MM.1S (cell line): ENCODE data around the gene CACHD1.

Experiments used
- DNase-seq: peaks from one replicate; pipeline ENCODE4 v3.0.0-alpha.2; 2015
- H2AFZ ChIP-seq: fragments of 300-600 bp; sonication (generic); 2 replicates; pipeline ENCODE4 v1.6.0; 2016; ENCODE audit warnings: antibody characterized with exemption, low read length
- H3F3A ChIP-seq: fragments of 300-600 bp; sonication (generic); 2 replicates; pipeline ENCODE4 v1.6.1; 2016; ENCODE audit warnings: mild to moderate bottlenecking, antibody characterized with exemption, low read length, moderate library complexity, mixed read lengths; ENCODE audit not compliant: insufficient read depth
- H3K27ac ChIP-seq: fragments of 300-600 bp; sonication (generic); 2 replicates; pipeline ENCODE4 v1.5.1; 2016; ENCODE audit warnings: mild to moderate bottlenecking, low read length
- H3K27me3 ChIP-seq: fragments of 300-600 bp; sonication (generic); replicated peaks from 2 replicates; pipeline ENCODE4 v1.6.0; 2016; ENCODE audit warnings: low read length; ENCODE audit not compliant: insufficient read depth
- H3K36me3 ChIP-seq: fragments of 300-600 bp; sonication (generic); replicated peaks from 2 replicates; pipeline ENCODE4 v1.6.1; 2016; ENCODE audit warnings: mild to moderate bottlenecking, low read length, mixed read lengths; ENCODE audit not compliant: insufficient read depth
- H3K4me1 ChIP-seq: fragments of 300-600 bp; sonication (generic); 2 replicates; pipeline ENCODE4 v1.6.1; 2016; ENCODE audit warnings: low read length, mixed read lengths
- H3K4me2 ChIP-seq: fragments of 300-600 bp; sonication (generic); 2 replicates; pipeline ENCODE4 v1.6.0; 2016; ENCODE audit warnings: low read depth, low read length
- H3K4me3 ChIP-seq: fragments of 300-600 bp; sonication (generic); 2 replicates; pipeline ENCODE4 v1.5.1; 2016; ENCODE audit warnings: low read length, mixed read lengths
- H3K79me2 ChIP-seq: fragments of 300-600 bp; sonication (generic); 2 replicates; pipeline ENCODE4 v1.6.1; 2016; ENCODE audit warnings: mixed run types, low read length, mixed read lengths
- H3K9ac ChIP-seq: fragments of 300-600 bp; sonication (generic); 2 replicates; pipeline ENCODE4 v1.6.1; 2016; ENCODE audit warnings: low read length, mixed read lengths
- H3K9me2 ChIP-seq: fragments of 300-600 bp; sonication (generic); replicated peaks from 2 replicates; pipeline ENCODE4 v1.6.1; 2016; ENCODE audit warnings: mild to moderate bottlenecking, low read length, mixed read lengths; ENCODE audit not compliant: insufficient read depth
- H3K9me3 ChIP-seq: fragments of 300-600 bp; sonication (generic); replicated peaks from 2 replicates; pipeline ENCODE4 v1.6.1; 2016; ENCODE audit warnings: mild to moderate bottlenecking, low read length, mixed read lengths; ENCODE audit not compliant: insufficient read depth
- H4K20me1 ChIP-seq: fragments of 300-600 bp; sonication (generic); 2 replicates; pipeline ENCODE4 v1.6.1; 2016; ENCODE audit warnings: mild to moderate bottlenecking, low read length, moderate library complexity, mixed read lengths; ENCODE audit not compliant: insufficient read depth
- EZH2 ChIP-seq: fragments of 300-600 bp; sonication (generic); optimal IDR thresholded peaks from 2 replicates; pipeline ENCODE3; 2017; ENCODE audit warnings: low read depth, mild to moderate bottlenecking, antibody characterized with exemption, low read length, mixed read lengths
- EZH2phosphoT487 ChIP-seq: fragments of 300-600 bp; sonication (generic); IDR thresholded peaks from 2 replicates; pipeline ENCODE4 v1.6.1; 2018; ENCODE audit warnings: antibody characterized with exemption, low read length
- TF ChIP-seq, protein P1 (sequence below): fragments of 300-600 bp; sonication (generic); IDR thresholded peaks from 2 replicates; pipeline ENCODE4 v1.5.1; 2016; ENCODE audit warnings: antibody characterized with exemption, low read length, mixed read lengths

CACHD1 gene

DNA sequence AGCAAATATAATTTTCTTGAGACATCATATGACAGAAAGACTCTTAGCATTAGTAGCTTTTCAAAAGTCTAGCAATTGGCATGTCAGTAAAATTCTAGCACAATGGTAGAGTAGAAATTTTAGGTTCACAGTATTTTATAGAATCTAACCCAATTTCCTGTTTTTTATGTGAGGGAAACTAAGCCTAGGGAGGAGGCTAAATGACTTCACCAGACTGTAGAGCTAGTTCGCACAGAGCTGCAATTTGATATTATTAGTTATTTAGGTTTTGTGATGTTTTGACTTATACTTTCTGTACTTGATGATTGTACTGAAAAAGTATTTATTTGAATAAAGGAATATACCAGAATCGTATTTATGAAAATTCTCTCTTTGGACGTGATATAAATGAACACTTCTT lies 68.5 kb downstream of the CACHD1 start:
- H3K27ac ChIP-seq, result no peak overlapping the region
- H3K79me2 ChIP-seq, result no peaks in the 10 kb centered on the region

DNA sequence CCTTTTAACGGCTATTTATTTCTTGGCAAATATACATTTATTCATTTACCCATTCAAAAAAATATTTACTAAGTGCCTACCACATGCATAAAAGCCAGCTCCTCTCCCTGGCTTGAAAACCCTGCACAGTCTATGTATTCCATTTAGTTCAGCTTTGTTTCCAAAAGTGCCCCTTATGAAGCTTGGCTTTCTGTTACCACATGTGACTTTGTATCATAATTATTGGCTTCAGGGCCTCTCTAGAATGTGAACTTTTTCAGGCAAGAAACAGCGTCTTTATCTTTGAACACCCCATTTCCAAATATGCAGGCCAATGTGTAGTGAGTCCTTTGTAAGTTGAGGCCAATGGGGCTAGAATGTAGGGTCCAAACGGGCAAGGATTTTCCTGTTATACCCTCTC lies 69.4 kb downstream of the CACHD1 start:
- TF ChIP-seq EZH2phosphoT487, result no peak
- no peak for TF ChIP-seq EZH2
- TF ChIP-seq, protein P1, sequence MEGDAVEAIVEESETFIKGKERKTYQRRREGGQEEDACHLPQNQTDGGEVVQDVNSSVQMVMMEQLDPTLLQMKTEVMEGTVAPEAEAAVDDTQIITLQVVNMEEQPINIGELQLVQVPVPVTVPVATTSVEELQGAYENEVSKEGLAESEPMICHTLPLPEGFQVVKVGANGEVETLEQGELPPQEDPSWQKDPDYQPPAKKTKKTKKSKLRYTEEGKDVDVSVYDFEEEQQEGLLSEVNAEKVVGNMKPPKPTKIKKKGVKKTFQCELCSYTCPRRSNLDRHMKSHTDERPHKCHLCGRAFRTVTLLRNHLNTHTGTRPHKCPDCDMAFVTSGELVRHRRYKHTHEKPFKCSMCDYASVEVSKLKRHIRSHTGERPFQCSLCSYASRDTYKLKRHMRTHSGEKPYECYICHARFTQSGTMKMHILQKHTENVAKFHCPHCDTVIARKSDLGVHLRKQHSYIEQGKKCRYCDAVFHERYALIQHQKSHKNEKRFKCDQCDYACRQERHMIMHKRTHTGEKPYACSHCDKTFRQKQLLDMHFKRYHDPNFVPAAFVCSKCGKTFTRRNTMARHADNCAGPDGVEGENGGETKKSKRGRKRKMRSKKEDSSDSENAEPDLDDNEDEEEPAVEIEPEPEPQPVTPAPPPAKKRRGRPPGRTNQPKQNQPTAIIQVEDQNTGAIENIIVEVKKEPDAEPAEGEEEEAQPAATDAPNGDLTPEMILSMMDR, result no peak
- no peak overlapping the region for H2AFZ ChIP-seq
- no peak overlapping the region for H3K27ac ChIP-seq
- no peak overlapping the region for H3K4me2 ChIP-seq
- no peaks in the 10 kb centered on the region for H3K9me3 ChIP-seq
- no peaks in the 10 kb centered on the region for H3K4me1 ChIP-seq
- H3K4me3 ChIP-seq, result no peak overlapping the region
- no peaks in the 10 kb centered on the region for H3K9me2 ChIP-seq
- H4K20me1 ChIP-seq, result no peaks in the 10 kb centered on the region
- H3K27me3 ChIP-seq, result no peaks in the 10 kb centered on the region
- H3K79me2 ChIP-seq, result no peaks in the 10 kb centered on the region
- no peaks in the 10 kb centered on the region for H3F3A ChIP-seq
- no peak for DNase-seq
- H3K36me3 ChIP-seq, result no peaks in the 10 kb centered on the region
- no peak overlapping the region for H3K9ac ChIP-seq

More for the DNA sequence above, 68.5 kb downstream of the CACHD1 start:
- H3K9ac ChIP-seq, result no peak overlapping the region
- TF ChIP-seq EZH2 (no peak), EZH2phosphoT487 (no peak)
- TF ChIP-seq, protein P1, result no peak
- no peaks in the 10 kb centered on the region for H3K4me1 ChIP-seq
- H3K9me3 ChIP-seq, result no peaks in the 10 kb centered on the region
- no peaks in the 10 kb centered on the region for H3K9me2 ChIP-seq
- H3K36me3 ChIP-seq, result no peaks in the 10 kb centered on the region
- no peaks in the 10 kb centered on the region for H4K20me1 ChIP-seq
- no peak overlapping the region for H3K4me2 ChIP-seq
- no peak for DNase-seq
- no peak overlapping the region for H3K4me3 ChIP-seq
- no peaks in the 10 kb centered on the region for H3F3A ChIP-seq
- H3K27me3 ChIP-seq, result no peaks in the 10 kb centered on the region
- H2AFZ ChIP-seq, result no peak overlapping the region

DNA sequence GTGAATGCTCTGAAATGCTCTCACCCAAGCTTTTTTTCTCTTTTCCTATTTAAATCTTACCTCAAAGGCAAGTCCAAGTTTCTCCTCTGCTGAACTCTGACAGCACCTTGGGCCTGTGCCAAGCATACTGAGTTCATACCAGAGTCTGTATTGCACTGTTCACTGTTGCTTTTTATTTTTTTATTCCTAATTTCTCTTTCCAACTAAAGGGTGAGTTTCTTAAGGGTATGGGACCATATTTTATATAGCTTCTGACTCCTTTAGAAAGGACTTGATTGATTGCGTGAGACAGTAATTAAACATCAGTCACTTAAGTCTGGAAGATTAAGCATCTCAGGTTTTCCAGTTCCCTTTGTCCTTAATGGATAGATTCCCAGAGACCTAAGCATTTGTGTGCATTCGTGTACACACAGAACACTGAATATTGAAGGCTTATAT lies 69.9 kb downstream of the CACHD1 start:
- Histone ChIP-seq H3K27ac (no peak overlapping the region), H3K4me1 (no peaks in the 10 kb centered on the region), H3K79me2 (no peaks in the 10 kb centered on the region), H3F3A (no peaks in the 10 kb centered on the region), H3K9me3 (no peaks in the 10 kb centered on the region), H3K27me3 (no peaks in the 10 kb centered on the region), H3K9me2 (no peaks in the 10 kb centered on the region), H3K36me3 (no peaks in the 10 kb centered on the region), H4K20me1 (no peaks in the 10 kb centered on the region), H3K4me3 (no peak overlapping the region), H3K9ac (no peak overlapping the region), H3K4me2 (no peak overlapping the region), H2AFZ (no peak overlapping the region)
- no peak for DNase-seq
- TF ChIP-seq, protein P1, result no peak
- no peak for TF ChIP-seq EZH2
- TF ChIP-seq EZH2phosphoT487, result no peak
